GM13977 (cell line): Measurements from ENCODE around the gene HSD17B3.

Source experiments
- DNase-seq: peaks from one replicate; pipeline ENCODE4 v3.0.0; 2012; ENCODE audit warnings: low spot score
- CTCF ChIP-seq: IDR thresholded peaks from 2 replicates; pipeline ENCODE4 v1.5.1; 2012; ENCODE audit warnings: mild to moderate bottlenecking, control low read depth; ENCODE audit not compliant: insufficient read depth; ENCODE audit errors: extremely low read depth, missing control alignments
- in situ Hi-C: fragments of 300-500 bp; cut with MboI; formaldehyde crosslinking; loops from one replicate; pipeline ENCODE4 v1.12.0; 2022; ENCODE audit warnings: low sequenced_read_pairs, low pct_unique_long_range_greater_than_20kb, mixed read lengths, inconsistent platforms; ENCODE audit not compliant: unreplicated experiment

The HSD17B3 gene

DNA sequence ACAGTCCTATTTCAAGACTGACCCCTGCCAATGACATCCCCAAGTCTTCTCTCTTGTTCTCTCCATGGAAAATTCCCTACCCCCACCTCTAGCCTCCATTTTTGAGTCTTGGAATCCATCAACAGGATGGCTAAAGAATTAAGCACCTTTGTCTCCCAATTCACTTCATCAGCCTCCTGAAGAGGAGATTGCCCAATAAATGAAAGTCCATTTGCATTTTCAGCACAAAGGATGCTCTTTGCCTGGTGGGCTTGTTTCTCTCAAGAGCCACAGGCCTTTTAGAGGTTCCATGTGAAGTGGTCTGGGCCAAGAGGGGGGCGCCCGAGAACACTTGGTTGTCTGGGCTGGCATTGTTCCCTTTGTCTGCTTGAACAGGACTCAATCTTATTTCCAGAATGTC lies 12.6 kb downstream of the HSD17B3 start:
- DNase-seq = no peak
- in situ Hi-C loops = no loop called here
- TF ChIP-seq CTCF = no peak

- DNase-seq = no peak
- TF ChIP-seq CTCF = no peak
- in situ Hi-C loops = no loop called here
Measured at GRCh38 chr9:96281641-96282040, 20.3 kb downstream of the HSD17B3 start.

- DNase-seq = no peak
- in situ Hi-C loops = no loop called here
- TF ChIP-seq CTCF = no peak
Measured at GRCh38 chr9:96279932-96280331, 22.0 kb downstream of the HSD17B3 start.

DNA sequence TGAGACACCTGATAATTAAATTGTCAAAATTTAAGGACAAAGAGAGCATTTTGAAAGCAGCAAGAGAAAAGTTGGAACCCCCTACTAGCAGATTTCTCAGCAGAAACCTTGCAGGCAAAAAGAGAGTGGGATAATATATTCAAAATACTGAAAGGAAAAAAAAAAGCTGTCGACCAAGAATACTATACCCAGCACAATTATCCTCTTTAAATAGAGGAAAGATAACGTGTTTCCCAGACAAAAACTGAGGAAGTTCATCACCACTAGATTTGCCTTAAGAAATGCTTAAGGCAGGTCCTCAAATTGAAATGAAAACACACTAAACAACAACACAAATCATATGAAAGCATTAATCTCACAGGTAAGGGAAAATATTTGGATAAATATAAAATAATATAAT lies 27.0 kb downstream of the HSD17B3 start:
- in situ Hi-C loops = no loop called here
- DNase-seq = no peak
- TF ChIP-seq CTCF = no peak

GRCh38 chr9:96270236-96270744 lies 31.7 kb downstream of the HSD17B3 start:
- DNase-seq = no peak
- in situ Hi-C loops = no loop called here
- no peak for TF ChIP-seq CTCF

DNA sequence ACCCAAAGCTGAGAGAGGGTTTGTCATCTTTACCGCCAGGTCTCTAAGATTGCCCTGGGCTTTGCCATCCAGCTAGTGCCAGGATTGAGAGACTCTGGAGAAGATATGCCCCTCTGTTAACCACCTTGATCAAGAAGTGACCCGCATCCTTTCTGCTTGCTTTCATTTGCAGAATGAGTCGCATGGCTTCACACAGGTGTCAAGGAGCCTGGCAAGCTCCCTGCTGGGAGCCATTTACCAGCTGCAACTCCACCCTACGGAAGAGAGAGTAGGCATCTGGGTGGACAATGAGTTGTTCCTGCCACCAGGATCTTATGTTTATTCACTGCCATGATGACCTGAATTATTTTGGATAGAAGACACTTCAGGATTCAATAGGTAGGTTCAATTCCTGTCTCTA lies 43.0 kb downstream of the HSD17B3 start:
- DNase-seq = no peak

More for the DNA sequence above, 43.0 kb downstream of the HSD17B3 start:
- no peak for TF ChIP-seq CTCF
- in situ Hi-C loops = no loop called here
